ENCODE results near the gene SMIM27.
"Not testable (repeated sequence)": the region's sequence is repeated elsewhere in the genome, so short reads cannot be mapped to it uniquely, and the experiment has no call there.

The SMIM27 gene, protein sequence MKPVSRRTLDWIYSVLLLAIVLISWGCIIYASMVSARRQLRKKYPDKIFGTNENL

DNA sequence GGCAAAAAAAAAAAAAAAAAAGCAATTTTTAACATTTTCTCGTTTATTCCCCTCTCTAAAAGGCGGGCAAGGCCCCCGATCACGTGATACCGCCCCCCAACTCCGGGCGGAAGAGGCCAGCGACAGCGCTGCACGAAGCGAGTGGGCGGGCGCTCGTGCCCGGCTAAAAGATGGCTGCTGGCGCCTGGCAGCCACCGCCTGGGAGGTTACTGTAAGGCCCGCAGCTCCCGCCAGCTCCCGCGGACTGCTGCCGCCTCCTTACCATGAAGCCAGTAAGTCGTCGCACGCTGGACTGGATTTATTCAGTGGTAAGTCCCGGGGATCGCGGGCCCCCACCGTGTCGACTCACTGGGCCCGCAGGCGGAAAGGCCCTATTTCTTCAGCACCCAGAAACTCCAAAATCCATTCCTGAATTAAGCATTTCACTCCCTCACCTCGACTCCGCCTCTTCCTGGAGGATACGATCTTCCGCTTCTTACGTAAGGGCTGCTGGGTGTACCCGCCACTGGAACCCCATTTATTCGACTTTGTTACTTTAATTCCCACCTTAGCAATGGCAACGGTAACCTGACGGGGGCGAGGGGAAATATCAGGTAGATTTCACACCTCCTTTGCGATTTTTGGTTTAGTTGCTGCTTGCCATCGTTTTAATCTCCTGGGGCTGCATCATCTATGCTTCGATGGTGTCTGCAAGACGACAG lies at the start of gene SMIM27, which contains the start of gene TOPORS:
TSS of gene SMIM27 (plus strand) at position 156 of the 701 bp plus-strand sequence. CDS start at position 264, 108 bp downstream.
TSS of gene TOPORS (minus strand) at position 415 of the 701 bp plus-strand sequence. CDS start at position 265, 150 bp downstream.
- peak; percentile 90 for DNase-seq (ENCODE audit: low spot score)

DNA sequence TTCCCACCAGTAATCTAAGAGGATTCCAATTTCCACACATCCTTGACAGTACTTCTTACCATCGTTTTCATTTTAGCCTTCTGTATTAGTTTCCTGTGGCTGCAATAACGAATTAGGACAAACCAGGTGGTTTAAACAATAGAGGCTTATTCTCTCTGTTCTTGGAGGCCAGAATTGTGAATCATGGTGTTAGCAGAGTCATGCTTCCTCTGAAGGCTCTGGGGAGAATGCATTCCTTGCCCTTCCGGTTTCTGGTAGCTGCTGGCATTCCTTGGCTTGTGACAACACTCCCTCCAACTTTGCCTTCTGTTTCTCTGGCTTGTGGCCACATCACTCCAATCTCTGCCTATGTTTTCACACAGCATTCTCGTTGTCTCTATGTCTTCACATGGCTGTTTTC lies 49.7 kb upstream of the SMIM27 start:
- DNase-seq (ENCODE audit: low spot score) = no peak

DNA sequence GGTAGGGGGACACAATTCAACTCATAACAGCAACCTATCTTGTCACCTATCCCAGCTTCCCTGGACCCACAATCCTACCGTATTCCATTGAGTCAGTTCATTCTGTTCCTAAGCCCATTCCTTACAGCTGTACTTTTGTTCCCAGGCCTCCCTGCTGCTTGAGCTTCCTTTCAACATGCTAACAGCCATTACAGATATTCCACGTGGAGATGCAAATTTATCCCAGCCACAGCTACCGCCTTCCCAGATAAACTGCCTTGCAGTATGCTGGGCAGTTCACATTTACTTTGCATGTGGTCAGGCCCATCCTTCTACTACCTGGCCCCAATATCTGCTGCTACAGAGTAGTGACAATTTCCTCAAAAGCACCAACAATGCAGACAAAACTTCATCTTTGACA lies 49.1 kb upstream of the SMIM27 start:
- DNase-seq (ENCODE audit: low spot score) = no peak

DNA sequence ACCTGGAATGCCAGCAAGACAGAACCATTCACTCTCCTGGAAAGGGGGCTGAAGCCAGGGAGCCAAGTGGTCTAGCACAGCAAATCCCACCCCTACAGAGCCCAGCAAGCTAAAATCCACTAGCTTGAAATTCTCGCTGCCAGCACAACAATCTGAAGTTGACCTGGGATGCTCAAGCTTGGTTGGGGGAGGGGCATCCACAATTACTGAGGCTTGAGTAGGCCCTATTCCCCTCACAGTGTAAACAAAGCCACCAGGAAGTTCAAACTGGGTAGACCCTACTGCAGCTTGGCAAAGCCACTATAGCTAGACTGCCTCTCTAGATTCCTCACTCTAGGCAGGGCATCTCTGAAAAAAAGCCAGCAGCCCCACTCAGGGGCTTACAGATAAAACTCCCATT lies 43.4 kb upstream of the SMIM27 start:
- no peak for DNase-seq (ENCODE audit: low spot score)

DNA sequence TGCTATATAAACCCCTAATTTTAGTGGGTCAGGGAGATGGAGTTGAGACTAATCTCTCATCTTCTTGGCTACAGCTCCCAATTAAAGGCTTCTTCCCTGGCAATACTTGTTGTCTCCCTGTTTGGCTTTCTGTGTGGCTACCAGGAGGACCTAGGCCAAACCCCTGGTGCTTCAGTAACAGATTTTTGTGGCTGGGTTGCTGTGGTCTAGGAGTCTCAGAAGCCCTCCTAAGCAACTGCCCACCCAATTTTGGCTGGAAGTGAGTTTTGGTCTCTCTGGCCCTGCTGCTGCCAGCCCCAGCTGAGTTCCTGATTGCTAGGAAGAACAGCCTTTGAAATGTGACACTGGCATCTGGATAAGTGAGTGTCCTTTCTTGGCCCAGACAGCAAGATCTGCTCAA lies 35.9 kb upstream of the SMIM27 start:
- DNase-seq (ENCODE audit: low spot score) = no peak

DNA sequence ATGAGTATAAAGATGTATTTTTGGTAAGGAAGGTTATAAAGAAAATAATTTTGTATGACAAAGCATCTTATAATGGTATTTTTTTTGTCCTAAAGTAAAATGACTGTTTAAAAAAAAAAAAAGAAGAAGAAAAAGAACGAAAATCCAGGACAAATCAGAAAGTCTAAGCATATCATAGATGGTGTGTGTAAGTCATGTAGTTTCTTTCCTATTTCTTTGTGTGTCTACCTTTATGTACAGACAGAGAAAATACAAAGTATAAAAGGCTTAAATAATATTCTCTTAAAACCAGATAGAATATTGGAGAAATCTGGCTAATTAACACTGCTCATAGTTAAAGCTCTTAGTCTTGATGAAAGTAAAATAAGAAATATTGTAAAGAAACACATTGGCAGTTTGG lies 33.9 kb upstream of the SMIM27 start:
- no peak for DNase-seq (ENCODE audit: low spot score)

DNA sequence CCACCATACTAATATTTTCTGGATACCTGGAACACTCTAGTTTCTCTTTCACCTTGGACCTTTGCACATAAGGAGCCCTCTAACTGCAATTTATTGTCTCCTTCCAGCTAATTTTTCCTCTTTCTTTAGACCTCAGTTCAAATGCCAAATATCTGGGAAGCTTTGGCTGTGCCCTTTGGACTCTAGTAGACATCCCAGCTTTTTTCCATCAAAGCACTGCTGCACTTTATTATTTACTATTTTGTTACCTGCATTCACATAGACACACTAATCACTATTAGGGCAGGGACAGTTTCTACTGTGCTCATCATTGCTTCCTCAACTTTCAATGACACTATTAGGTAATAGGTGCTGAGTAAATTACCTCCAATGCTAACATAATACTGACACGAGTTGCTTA lies 28.2 kb upstream of the SMIM27 start:
- no peak for DNase-seq (ENCODE audit: low spot score)

DNA sequence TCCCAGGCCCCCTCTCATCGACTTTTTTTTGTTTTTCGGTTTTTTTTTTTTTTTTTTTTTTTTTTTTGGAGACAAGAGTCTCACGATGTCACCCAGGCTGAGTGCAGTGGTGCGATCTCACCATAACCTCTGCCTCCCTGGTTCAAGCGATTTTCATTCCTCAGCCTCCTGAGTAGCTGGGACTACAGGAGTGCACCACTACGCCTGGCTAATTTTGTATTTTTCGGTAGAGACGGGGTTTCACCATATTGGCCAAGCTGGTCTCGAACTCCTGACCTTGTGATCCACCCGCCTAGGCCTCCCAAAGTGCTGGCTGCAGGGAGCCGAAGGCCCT lies 27.6 kb upstream of the SMIM27 start:
- DNase-seq (ENCODE audit: low spot score) = not testable (repeated sequence)

DNA sequence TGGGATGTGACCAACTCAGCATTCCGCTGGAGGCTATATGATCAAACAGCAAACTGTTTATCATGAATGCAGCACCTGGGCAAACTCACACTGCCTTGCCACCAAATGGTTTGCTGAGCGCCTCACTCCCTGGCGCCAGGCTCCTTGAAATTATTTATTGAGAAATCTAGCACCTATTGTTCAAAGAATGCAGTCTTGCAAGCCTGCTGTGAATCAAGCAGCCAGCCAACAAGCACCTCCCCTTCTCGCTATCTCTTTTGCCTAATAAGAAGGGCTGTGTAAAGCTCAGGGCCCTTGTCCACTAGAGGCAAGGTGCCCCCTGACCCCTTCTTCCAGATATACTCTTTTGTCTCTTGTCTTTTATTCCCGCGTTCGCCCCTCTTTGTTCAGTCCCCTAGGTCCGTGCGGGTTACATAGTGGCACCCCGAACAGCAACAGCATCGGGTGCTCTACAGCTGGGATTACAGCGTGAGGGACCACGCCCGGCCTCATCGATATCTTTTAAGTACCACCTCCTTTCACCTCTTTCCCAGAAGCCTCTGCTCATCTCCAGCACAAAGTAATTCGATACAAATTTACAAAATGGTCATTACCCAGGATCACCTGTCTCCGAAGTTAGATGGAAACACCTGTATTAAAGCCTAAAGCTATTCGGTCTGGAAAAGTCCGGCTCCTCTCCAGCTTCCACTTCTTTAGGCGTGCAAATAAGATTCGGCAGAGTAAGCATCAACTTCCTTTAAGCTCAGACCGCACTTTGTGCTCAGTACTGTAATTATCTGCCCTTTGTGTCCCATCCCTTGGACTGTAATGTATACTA lies 27.0 kb upstream of the SMIM27 start:
- DNase-seq (ENCODE audit: low spot score) = peak; percentile 22

DNA sequence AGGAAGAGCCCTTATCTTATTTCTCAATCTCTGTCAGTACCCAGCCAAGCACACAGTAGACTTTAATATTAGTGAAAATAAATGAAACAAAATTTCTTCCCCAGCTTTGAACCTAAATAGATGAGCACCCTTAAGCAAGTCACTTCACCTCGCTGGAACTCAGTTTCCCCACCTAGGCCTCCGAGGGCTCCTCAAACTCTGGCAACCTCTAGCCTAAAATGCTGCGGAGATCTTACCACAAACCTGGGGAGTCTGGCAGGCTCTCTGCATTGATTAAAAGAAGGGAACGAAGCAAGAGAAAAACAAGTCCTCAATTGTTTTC lies 26.5 kb upstream of the SMIM27 start:
- DNase-seq (ENCODE audit: low spot score) = no peak

DNA sequence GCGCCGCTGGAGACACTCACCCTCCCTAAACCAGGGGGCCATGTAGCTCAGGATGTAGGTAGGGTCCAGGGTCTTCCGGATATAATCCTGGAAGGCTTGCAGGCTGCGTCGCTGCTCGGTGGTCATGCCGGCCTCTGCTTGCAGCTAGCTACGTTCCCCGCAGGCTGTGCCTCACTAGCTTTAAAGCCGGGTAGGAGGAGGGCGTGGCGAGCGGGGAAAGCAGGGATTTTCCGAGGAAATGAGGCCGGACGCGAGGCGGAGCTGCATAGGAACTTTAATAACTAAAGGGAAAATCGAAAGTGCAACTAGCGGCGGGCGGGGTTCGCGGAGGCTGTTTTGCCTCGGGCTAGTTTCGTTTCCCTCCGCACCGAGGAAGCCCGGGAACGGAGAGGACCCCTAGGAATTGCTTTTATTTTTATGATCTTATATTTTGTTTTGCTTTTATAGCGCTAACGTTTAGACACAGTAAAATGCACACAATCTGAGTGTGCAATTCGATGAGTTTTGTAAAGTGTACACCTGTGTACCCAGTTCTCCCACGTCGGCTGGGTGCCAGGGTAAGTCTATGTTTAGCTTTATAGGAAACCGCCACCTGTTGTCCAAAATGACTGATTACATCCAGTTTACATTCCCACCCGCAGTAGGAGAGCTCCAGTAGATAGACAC lies 26.0 kb upstream of the SMIM27 start, which contains the start of gene RIGI:
TSS of gene RIGI (minus strand) at position 156 of the 666 bp plus-strand sequence. CDS start at position 126, 30 bp downstream.
- peak; percentile 84 for DNase-seq (ENCODE audit: low spot score)

DNA sequence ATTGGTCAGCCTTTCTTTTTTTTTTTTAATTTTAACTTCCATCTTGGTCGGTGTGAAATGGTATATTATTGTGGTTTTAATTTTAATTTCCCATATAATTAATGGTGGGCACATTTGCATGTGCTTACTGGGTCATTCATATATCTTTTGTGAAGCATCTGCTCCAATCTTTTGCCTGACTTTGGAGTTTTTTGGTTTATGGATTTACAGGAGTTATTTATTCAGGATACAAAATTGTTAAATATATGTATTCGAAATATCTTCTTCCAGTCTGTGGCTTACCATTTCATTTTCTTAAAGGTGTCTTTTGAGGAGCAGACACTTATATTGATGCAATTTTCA lies 25.4 kb upstream of the SMIM27 start:
- no peak for DNase-seq (ENCODE audit: low spot score)

DNA sequence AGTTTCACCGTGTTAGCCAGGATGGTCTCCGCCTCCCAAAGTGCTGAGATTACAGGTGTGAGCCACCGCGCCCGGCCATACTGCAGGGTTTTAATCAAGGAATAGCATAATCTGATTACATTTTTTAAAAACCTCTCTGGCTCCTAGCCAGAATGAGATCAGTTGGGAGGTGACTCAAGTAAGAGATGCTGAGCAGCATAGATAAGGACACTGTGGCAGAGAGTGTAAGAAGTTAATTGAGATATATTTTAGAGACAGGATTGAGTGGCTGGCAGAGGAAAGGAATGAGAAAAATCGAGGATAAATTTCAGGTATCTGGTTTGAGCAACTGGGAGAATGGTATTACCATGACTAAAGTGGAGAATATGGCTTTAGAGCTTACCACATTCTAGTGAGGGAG lies 18.8 kb upstream of the SMIM27 start:
- DNase-seq (ENCODE audit: low spot score) = no peak

DNA sequence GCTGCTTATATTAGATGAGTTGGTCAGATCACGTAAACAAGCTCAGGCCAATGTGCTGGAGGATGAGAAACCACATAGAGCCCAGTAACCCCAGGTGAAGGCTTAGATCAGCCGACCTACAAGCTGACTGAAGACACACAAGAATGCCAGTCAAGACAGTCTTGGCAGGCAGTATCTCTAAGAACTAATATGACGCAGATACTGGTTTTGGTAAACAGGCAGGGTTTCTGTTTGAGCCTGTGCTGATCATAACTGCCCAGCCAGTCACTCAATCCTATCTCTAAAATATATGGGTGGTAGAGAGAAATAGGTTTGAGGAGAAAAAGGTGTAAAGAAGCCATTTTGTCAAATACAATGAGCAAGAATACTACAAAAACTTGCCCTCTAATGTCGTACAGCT lies 18.3 kb upstream of the SMIM27 start:
- DNase-seq (ENCODE audit: low spot score) = no peak

DNA sequence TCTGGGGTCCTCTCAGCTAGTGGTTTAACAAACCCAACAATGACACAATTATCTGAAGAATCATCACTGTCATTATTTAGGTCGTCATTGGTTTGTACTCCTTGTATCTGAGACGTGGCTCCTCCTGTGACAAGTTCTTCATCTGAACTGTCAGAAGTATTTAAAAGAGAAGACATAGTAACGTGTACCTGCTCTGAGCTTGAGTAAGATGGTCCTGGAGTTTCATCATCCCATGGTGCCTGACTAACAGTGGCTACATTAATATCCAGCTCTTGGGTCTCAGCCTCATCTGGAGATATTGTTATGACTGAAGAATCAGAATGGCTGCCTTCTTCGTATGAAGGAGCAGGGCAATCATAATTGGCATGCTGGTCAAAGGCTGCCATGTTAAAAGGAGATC lies 9.1 kb upstream of the SMIM27 start:
- no peak for DNase-seq (ENCODE audit: low spot score)

DNA sequence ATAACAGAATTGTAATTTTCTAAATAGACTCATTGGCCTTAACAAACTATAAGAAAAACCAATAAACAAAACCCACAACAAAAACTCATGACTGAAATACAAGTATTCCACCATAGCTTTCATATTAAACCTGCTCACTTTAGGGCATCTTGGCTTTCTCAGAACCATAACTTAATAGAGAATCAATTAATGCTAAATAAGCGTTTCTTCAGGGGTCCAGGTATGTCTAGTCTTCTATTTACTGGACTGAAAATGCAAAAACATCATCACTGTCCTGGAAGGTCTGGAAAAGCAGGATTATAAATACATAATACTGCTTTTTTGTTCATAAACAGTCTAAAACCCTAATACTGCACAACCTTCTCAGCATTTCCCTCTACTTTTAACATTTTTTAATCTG lies 6.2 kb upstream of the SMIM27 start:
- DNase-seq (ENCODE audit: low spot score) = no peak

DNA sequence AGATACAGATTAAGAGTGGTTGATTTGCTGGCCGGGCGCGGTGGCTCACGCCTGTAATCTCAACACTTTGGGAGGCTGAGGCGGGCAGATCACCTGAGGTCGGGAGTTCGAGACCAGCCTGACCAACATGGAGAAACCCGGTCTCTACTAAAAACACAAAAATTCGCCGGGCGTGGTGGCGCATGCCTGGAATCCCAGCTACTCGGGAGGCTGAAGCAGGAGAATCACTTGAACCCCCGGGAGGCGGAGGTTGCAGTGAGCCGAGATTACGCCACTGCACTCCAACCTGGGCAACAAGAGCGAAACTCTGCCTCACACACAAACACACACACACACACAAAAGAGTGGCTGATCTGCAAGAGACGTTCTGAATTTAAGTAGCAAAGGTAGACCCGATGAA lies 3.9 kb upstream of the SMIM27 start:
- DNase-seq (ENCODE audit: low spot score) = not testable (repeated sequence)

DNA sequence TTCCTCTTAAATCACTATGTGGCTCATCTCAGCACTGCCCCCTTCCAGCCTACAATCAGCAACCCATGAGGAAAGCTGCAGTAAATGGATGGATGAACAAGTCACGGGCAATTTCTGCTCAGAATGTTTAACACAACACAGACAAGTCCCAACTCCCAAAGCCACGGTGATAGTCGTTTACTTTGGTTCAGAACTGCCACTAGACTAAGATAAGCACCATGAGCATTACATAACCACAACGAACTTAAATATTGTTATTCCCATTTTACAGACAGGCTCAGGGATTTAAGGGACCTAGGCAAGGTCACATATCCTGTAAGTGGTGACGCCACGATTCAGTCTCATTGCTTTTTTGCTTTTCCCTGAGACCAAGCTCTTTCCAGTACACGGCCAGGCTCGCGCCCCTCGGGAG lies 2.0 kb upstream of the SMIM27 start:
- DNase-seq (ENCODE audit: low spot score) = peak; percentile 15

DNA sequence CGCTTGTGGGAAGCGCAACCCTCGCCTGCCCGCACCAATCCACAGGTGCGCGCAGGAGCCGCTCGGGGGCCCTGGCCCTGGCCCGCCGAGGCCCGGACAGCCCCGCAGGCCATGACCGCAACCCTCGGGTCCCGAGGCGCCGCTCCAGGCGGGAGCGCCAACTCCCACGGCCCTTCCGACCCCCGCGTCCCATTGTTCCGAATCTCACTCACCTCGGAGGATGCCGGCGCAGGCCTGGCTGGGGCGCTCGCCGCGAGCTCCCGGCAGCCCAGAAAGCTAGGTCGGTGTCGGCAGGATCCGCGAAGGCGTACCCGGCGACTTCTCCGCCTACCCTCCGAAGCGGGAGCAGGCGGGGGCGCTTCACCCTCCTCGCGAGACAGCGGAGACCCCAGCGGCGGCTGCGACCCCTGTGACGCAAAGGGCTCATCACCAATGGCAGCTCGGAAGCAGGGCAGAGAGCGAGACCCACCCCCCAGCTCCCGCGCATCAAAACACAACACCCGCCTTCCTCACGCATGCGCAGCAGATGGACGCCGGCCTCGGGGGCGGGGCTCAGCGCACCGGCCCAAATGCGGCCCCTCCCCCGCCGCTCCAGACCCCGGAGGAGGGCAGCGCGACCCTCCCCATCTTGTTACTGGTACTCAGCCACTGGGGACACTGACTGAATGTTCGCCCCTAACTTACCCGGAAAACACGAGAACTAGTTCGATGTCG lies 1.4 kb upstream of the SMIM27 start:
- DNase-seq (ENCODE audit: low spot score) = peak; percentile 96

DNA sequence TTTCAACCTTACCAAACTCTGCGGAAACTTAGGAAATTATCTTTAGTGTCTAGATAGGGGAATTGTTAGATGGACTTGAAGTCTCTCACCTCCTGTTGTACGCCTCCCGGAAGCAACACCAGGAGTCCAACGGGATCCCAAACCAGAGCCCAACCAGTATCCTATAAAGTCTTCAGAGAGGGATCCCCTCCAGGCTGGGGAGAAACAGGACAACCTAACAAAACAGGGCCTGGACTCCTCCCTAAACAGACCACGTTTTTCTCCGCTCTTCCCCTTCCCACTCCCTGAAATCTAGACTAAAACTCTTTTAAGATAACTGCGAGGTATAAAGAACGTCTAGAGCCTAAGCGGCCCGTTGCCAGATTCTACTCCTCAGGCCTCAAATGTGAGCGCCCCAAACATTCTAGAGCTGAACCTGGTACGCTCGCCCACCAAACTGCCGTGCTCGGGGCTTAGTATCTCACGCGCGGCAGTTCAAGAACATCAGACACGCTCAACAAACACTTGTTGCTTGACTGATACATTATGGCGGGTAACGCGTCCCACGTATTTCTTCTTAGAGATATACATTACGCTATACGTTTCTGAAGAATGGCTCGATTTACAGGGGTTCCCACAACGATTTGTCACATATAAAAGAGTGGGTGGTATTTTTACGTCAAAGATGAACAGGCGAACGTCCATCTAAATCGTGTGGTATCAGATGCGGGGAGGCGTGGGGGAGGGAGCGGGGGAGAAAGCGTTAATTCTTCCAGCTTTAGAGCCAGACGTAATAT lies 663 bp upstream of the SMIM27 start:
- peak; percentile 37 for DNase-seq (ENCODE audit: low spot score)

DNA sequence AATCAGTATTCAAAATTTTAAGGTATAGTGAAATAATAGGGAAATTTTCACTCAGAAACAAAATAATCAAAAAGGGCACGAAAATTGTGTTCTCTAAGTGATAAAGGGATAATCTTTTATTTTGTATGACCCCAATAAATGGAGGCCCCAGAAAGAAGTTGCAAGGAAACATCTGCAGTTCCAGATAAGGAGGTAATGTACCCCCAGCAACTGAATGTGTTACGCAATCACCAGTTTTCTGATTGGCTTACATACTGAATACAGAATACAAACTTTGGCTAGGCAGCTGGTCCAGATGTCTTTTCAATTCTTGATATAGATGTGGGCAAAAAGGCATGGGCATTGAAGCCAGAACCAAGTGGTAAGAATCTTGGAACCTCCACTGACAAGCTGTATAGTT lies 2.0 kb downstream of the SMIM27 start:
- DNase-seq (ENCODE audit: low spot score) = no peak

DNA sequence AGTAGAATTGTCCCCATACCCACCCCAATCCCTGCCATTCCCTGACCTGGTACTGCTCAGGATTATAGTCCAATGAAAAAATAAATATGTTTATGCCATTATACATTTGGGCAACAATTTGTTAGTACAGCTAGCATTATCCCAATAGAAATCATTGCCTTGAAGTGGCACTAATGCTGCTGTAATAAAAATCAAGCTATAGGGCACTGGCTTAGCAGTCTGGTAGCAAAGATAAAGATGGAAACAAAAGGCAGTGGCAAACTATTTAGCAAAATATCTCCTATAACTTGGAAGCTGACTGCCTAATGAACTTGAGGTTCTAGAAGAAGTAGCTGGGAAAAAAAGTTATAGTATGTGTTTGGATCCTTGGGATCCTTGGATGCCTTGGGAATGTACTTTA lies 2.5 kb downstream of the SMIM27 start:
- DNase-seq (ENCODE audit: low spot score) = no peak
